Activated CD4-positive, alpha-beta T cell treated with anti-CD3 and anti-CD28 coated beads for 36 hours (primary cell): ENCODE results near the gene UBE2J2. TPM values are rescaled to one million over a fixed set of nuclear protein-coding genes. Genes with fewer than 3 reads are reported as not detected.

ENCODE experiments used
- ATAC-seq: fragments of 200-7000 bp; cut with Tn5 transposase; one replicate; pipeline ENCODE4 v1.10.0; 2021; ENCODE audit warnings: mild to moderate bottlenecking, moderate library complexity
- CTCF ChIA-PET: fragments of 350-600 bp; sonication (Branson Sonifier 250); formaldehyde crosslinking; loops from one replicate; lab custom pipeline; 2021; ENCODE audit warnings: antibody characterized with exemption; lab: Charles Lee
- POLR2A ChIA-PET: fragments of 350-600 bp; sonication (Branson Sonifier 250); formaldehyde crosslinking; loops from one replicate; lab custom pipeline; 2021; ENCODE audit warnings: antibody characterized with exemption, inconsistent platforms; lab: Charles Lee
- DNase-seq: peaks from one replicate; pipeline ENCODE4 v3.0.0-alpha.2; 2020
- H3K27ac Mint-ChIP-seq: one replicate; pipeline ENCODE4 v1.8.0; 2021; ENCODE audit warnings: mixed read lengths
- H3K27me3 Mint-ChIP-seq: one replicate; pipeline ENCODE4 v1.8.0; 2021; ENCODE audit warnings: mixed read lengths
- H3K36me3 Mint-ChIP-seq: one replicate; pipeline ENCODE4 v1.8.0; 2021; ENCODE audit warnings: low read depth, mixed read lengths
- H3K4me1 Mint-ChIP-seq: one replicate; pipeline ENCODE4 v1.8.0; 2021; ENCODE audit warnings: mixed read lengths
- H3K4me3 Mint-ChIP-seq: one replicate; pipeline ENCODE4 v1.8.0; 2021; ENCODE audit warnings: mild to moderate bottlenecking, moderate library complexity, mixed read lengths
- H3K9me3 Mint-ChIP-seq: one replicate; pipeline ENCODE4 v1.8.0; 2021; ENCODE audit warnings: low read depth, mixed read lengths
- intact Hi-C, 2 experiments: fragments of 100-400 bp; cut with DNase I in 1 of 2; cut with micrococcal nuclease in 1 of 2; formaldehyde crosslinking; loops; one replicate each; pipeline versions ENCODE4 v1.14.2 to v1.15.1; 2022 to 2024; cut with DNase I, micrococcal nuclease
- total RNA-seq, 2 experiments: library from RNA; stranded (reverse); gene quantifications; one replicate each; pipeline ENCODE4 v1.2.3, GENCODE V29; 2021

Gene UBE2J2
- total RNA-seq, 2 experiments from 2014 or later: 57.4 to 60.2 TPM

DNA sequence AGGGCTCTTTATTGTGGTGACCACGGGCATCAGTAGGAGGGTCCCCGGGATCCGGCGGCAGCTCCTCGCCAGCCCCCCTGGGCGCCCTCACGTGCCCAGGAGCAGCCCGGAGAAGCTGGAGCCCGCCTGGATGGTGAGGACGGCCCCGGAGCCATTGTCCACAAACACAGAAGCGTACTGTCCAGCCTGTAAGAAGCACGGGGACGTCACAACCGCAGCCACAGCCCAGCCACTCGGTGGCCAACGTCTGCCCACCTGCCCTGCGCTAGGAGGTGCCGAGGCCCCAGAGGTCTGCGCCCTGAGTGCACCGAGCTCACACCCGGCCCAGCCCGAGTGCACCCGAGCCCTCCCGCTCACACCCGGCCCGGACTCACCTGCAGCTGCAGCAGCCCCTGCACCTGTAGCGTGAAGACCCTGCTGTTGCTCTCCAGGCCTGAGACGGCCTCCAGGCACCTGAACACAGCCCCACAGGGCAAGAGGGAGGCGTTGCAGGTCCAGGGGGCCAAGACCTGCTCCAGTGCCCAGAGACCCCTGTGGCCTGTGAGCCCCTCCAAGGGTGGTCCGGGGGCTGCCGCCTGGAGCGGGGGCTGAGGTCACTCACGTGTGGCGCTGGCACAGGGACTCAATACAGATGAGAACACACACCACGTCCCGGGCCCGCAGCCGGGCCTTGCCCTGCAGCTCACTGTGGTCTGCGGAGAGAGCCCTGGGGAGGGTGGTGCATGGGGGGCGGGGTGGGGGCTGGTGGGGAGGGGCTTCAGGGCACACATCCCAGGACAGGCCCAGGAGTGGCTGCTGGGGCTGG is 31.0 kb downstream of the UBE2J2 start:
- DNase-seq (no peak), ATAC-seq (no peak)
- no peaks in the 10 kb centered on the region for H3K4me1 Mint-ChIP-seq
- no peak overlapping the region for H3K27ac Mint-ChIP-seq
- peaks cover 4% of the 10 kb centered on the region for H3K27me3 Mint-ChIP-seq
- H3K4me3 Mint-ChIP-seq: no peak overlapping the region
- intact Hi-C loops: no loop called here
- POLR2A ChIA-PET: no interaction called here
- CTCF ChIA-PET: no interaction called here
- no peaks in the 10 kb centered on the region for H3K36me3 Mint-ChIP-seq
- no peaks in the 10 kb centered on the region for H3K9me3 Mint-ChIP-seq

- no peaks in the 10 kb centered on the region for H3K36me3 Mint-ChIP-seq
- POLR2A ChIA-PET: no interaction called here
These were observed 31.9 kb downstream of the UBE2J2 start for GRCh38 chr1:1241588-1242219.

GRCh38 chr1:1240822-1241587 is 32.6 kb downstream of the UBE2J2 start:
- Mint-ChIP-seq H3K4me3 (no peak overlapping the region), H3K36me3 (no peaks in the 10 kb centered on the region), H3K4me1 (no peaks in the 10 kb centered on the region), H3K9me3 (no peaks in the 10 kb centered on the region), H3K27me3 (peaks cover 2% of the 10 kb centered on the region), H3K27ac (no peak overlapping the region)
- ATAC-seq (no peak), DNase-seq (no peak)
- ChIA-PET CTCF (no interaction called here), POLR2A (interaction anchor here (0.6 kb wide), 1 partner anchor 95 kb away, joined by 3 read pairs; no protein-coding TSS in a partner anchor)
- intact Hi-C loops: no loop called here

More at GRCh38 chr1:1241588-1242219, 31.9 kb downstream of the UBE2J2 start:
- H3K4me3 Mint-ChIP-seq: no peak overlapping the region
- H3K4me1 Mint-ChIP-seq: no peaks in the 10 kb centered on the region
- H3K27me3 Mint-ChIP-seq: peaks cover 2% of the 10 kb centered on the region
- CTCF ChIA-PET: no interaction called here
- DNase-seq: no peak
- ATAC-seq: no peak
- H3K9me3 Mint-ChIP-seq: no peaks in the 10 kb centered on the region
- H3K27ac Mint-ChIP-seq: no peak overlapping the region
- intact Hi-C loops: no loop called here

DNA sequence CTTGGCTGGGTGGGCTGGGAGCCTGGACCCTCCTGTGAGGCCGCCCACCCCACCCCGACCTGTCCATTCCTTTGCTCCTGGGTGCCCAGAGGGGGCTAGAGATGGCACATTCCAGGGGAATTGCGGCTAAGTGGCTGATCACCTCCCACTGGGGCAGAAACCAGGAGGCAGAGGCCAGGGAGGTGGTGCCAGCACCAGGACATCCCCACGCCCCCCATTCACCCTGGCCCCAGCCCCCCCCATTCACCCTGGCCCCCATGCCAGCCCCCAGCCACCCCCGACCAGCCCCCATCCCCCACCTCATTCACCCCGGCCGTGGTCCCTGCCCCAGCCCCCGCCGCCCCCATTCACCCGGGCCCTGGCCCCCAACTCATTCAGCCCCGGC is 33.3 kb downstream of the UBE2J2 start:
- ChIA-PET POLR2A (interaction anchor here (0.6 kb wide), 1 partner anchor 94 kb away, joined by 3 read pairs; no protein-coding TSS in a partner anchor), CTCF (interaction anchor here (0.8 kb wide), 1 partner anchor 119 kb away, joined by 3 read pairs; no protein-coding TSS in a partner anchor)
- Mint-ChIP-seq H3K36me3 (no peaks in the 10 kb centered on the region), H3K4me3 (no peak overlapping the region), H3K4me1 (no peaks in the 10 kb centered on the region), H3K9me3 (no peaks in the 10 kb centered on the region), H3K27ac (no peak overlapping the region), H3K27me3 (no peaks in the 10 kb centered on the region)
- intact Hi-C loops: no loop called here
- ATAC-seq: no peak
- no peak for DNase-seq

GRCh38 chr1:1239614-1240347 is 33.9 kb downstream of the UBE2J2 start:
- intact Hi-C loops: no loop called here
- ATAC-seq: no peak
- Mint-ChIP-seq H3K36me3 (no peaks in the 10 kb centered on the region), H3K27ac (no peak overlapping the region), H3K9me3 (no peaks in the 10 kb centered on the region), H3K4me3 (no peak overlapping the region), H3K4me1 (no peaks in the 10 kb centered on the region), H3K27me3 (no peaks in the 10 kb centered on the region)
- DNase-seq: no peak
- ChIA-PET POLR2A (no interaction called here), CTCF (interaction anchor here (0.8 kb wide), 1 partner anchor 118 kb away, joined by 3 read pairs; no protein-coding TSS in a partner anchor)

- Mint-ChIP-seq H3K9me3 (no peaks in the 10 kb centered on the region), H3K36me3 (peaks cover 5% of the 10 kb centered on the region), H3K27ac (no peak overlapping the region), H3K27me3 (no peaks in the 10 kb centered on the region), H3K4me3 (no peak overlapping the region), H3K4me1 (peaks cover 5% of the 10 kb centered on the region)
- ATAC-seq (no peak), DNase-seq (no peak)
- intact Hi-C loops: no loop called here
- CTCF ChIA-PET: interaction anchor here (0.8 kb wide), 1 partner anchor 118 kb away, joined by 3 read pairs; no protein-coding TSS in a partner anchor
- POLR2A ChIA-PET: no interaction called here
These were observed 34.4 kb downstream of the UBE2J2 start for GRCh38 chr1:1239227-1239613.

DNA sequence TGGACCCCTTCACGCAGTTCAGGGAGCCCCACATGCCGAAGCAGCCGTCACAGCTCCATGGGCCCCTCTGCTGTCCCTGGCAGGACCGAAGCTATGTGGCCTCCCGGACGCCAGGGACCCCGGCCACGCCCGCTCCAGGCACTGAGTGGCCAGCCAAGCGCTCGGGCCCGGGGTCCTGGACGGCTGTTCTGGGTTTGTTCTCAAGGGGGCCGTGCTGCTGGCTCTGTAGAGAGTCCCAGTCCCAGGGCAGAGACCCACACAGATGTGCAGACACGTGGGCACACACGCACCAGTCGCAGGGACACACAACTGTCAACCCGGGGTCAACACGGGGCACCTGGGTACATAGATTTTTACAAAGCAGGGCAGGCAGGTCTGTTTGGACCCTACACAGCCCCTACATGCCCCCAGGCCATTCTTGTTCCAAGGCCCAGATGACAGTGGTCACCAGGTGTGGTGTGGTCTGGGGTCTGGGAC is 34.9 kb downstream of the UBE2J2 start:
- Mint-ChIP-seq H3K27me3 (no peaks in the 10 kb centered on the region), H3K9me3 (no peaks in the 10 kb centered on the region), H3K27ac (no peak overlapping the region), H3K4me3 (no peak overlapping the region), H3K36me3 (peaks cover 10% of the 10 kb centered on the region), H3K4me1 (peaks cover 10% of the 10 kb centered on the region)
- ChIA-PET POLR2A (no interaction called here), CTCF (no interaction called here)
- no peak for ATAC-seq
- intact Hi-C loops: no loop called here
- no peak for DNase-seq

- intact Hi-C loops: no loop called here
- Mint-ChIP-seq H3K4me3 (no peak overlapping the region), H3K36me3 (peaks cover 14% of the 10 kb centered on the region), H3K27ac (no peak overlapping the region), H3K27me3 (no peaks in the 10 kb centered on the region), H3K4me1 (peaks cover 14% of the 10 kb centered on the region), H3K9me3 (no peaks in the 10 kb centered on the region)
- CTCF ChIA-PET: no interaction called here
- POLR2A ChIA-PET: no interaction called here
- DNase-seq (no peak), ATAC-seq (peak; percentile 47)
These were observed 35.6 kb downstream of the UBE2J2 start for GRCh38 chr1:1237874-1238701.

DNA sequence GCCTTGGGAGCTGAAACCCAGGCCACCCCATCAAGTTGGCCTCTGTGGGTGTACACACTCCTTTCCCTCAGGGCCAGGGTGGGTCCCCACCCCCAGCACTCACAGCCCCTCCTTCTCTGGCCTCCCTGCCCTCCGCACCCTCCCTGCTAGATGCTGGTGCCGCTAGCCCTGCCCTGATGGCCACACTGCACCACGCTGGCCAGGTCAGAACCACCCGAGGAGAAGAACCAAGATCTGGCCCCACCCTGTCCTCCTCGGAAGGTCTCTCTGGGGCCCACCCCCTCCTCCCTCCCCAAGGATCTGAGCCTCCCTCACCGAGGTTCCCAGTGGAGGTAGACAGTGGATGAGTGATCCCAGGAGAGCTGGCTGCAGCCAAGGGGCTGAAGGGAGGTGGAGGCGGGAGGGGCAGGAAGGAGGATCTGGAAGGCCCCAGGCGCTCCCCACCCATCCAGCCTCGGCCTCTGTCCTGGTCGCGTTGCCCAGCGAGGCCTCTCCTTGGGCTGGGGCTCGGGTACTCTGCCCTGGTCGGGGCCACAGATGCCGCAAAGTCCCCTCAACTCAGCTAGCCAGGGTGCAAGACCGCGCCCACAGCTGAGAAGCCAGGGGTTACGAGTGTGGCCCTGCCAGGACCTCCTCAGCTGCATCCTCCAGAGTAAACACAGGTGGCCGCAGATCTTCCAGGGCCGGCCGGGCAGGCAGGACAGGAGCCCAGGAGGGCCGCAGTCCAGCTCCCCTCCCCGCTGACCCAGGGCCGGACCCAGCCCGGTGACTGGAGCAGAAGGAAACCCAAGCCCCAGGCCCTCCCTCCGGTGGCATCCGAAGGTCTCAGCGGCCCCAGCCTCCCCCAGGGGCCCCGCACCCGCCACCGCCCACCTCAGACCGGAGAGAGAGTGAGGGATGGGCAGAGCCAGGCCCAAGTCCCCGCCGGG is 36.4 kb downstream of the UBE2J2 start:
- ChIA-PET POLR2A (no interaction called here), CTCF (interaction anchor here (0.6 kb wide), 1 partner anchor 324 kb away, joined by 3 read pairs; no protein-coding TSS in a partner anchor)
- peaks cover 14% of the 10 kb centered on the region for H3K4me1 Mint-ChIP-seq

More for the DNA sequence above, 36.4 kb downstream of the UBE2J2 start:
- Mint-ChIP-seq H3K27ac (no peak overlapping the region), H3K36me3 (peaks cover 14% of the 10 kb centered on the region), H3K9me3 (no peaks in the 10 kb centered on the region), H3K4me3 (no peak overlapping the region), H3K27me3 (no peaks in the 10 kb centered on the region)
- intact Hi-C loops: no loop called here
- ATAC-seq (no peak), DNase-seq (no peak)
